ENCODE measurements around the gene SPINK1.
A peak's percentile ranks its signal among the peaks of the same experiment; 100 is the strongest.
"Not testable (repeated sequence)": the region's sequence is repeated elsewhere in the genome, so short reads cannot be mapped to it uniquely, and the experiment has no call there.

SPINK1 gene

DNA sequence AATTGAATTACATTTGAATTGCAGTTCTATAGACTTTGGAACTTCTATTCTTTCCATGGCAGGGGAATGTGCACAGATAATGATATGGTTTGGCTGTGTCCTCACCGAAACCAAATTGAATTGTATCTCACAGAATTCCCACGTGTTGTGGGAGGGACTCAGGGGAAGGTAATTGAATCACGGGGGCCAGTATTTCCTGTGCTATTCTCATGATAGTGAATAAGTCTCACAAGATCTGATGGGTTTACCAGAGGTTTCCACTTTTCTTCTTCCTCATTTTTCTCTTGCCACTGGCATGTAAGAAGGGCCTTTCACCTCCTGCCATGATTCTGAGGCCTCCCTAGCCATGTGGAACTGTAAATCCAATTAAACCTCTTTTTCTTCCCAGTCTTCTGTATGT is 28.3 kb downstream of the SPINK1 start:
- DNase-seq = not testable (repeated sequence)

DNA sequence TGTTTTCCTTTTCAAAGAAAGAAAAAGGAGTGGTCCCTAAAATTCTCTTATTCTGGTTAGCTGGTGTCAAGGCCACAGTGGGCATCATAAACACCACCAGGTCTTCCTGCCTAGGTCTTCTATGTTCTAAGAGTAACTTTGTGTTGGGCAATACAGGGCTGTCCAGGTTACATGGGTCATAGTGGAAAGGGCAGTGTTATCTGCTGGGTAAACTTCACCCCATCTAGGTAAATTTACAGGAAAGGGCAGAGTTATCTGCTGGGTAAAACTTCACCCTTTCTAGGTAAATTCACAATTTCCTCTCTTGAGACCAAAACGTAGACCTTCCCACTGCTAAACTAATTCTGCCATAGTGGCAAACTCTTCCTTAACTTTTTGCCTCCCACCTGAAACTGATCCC is 30.0 kb downstream of the SPINK1 start:
- DNase-seq = no peak

DNA sequence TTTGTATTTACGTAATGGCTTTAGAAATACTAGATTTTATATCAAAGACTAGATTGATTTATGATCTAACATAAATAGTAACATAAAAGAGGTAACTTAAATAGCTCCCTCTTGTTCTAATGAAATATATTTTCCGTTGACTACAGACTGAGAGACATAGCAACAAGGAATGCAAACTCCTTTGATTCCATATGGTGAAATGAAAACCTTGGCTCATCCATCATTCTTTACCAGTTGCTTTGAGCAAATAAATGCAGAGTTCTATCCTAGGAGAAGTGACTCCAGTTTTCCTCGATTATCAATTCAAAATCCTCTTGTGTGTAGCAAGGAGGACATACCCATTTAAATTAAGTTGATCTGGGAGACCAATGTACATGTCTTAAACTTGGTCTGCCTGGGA is 31.0 kb downstream of the SPINK1 start:
- DNase-seq = no peak

DNA sequence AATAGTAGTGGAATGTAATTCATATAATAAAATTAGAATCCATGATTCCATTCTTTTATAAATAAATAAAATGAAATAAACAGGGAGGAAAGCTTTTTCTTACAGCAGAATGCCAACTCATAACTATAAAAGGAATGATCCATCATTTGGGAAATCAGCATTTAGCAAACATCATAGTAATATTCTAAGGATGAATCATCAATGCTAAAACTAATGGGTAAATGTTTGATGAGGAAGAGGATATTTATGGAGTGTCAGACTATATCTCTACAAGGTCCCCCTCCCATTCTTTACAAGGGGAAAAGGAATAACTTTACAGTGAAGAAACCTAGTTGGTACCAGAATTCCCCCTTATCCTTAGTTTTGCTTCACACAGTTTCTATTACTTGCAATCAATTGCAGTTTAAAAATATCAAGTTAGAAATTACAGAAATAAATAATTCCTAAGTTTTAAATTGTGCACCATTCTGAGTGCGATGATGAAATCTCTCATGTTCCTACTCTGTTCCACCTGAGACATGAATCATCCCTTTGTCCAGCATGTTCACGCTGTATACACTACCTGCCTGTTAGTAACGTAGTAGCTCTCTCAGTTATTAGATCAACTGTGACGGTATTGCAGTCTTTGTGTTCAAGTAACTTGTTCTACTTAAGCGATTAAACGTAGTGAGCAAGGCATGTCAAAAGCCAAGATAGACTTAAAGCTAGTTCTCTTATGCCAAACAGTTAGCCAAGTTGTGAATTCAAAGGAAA is 34.7 kb downstream of the SPINK1 start:
- DNase-seq = no peak

DNA sequence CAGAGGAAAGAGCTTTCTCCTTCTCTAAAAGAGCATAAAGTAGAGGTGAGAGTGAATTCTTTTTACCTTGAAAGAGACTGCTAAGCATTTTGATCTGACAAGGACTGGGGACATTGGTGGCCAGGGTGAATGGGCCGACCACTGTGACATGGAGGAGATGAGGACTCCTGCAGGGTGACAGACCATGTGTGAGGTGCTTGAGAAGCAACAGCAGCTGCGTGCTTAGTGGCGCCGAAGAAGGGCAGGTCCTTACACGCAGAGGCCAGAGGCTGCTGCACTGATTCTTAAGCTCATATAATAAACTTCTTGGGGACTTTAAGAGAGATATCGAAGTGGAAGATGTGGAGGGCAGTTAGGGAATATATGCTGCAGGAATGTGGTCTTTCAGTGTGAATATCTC is 40.3 kb downstream of the SPINK1 start:
- no peak for DNase-seq

DNA sequence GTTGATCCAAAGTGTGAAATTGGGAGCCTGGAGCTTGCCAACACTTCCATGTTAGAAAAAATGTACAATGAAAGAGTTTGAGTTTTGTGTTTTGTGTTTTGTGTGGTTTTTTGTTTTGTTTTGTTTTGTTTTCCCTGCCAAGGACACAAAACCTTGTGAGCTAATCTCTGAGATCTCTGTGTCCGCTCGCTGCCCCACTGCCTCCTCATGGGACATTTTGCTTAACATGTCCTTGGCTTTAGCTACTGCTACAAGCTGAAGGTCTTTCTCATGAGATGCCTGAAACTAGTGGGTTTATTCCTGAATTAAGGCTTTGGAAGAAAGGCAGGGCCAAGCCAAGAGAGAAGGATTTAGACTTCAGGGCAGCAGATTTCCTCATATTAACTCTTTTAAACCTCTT is 41.7 kb downstream of the SPINK1 start:
- no peak for DNase-seq

DNA sequence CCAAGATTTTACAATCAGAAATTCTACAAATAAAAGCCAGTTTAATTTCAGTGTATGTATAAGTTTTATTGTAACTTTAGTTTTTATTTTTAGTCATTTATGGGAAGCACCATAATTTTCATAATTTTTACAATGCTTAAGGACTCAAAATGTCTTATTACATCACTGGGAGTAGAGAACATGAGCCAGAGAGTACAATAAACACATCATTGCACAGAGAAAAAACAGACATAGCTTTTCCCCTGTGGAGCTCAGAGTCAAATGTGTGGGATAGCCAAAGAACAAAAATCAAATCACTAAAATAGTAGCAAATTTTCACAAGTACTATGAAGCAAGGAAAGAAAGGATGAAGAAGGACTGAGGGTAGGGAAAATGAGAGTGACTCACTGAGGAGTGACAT is 43.4 kb downstream of the SPINK1 start:
- no peak for DNase-seq

DNA sequence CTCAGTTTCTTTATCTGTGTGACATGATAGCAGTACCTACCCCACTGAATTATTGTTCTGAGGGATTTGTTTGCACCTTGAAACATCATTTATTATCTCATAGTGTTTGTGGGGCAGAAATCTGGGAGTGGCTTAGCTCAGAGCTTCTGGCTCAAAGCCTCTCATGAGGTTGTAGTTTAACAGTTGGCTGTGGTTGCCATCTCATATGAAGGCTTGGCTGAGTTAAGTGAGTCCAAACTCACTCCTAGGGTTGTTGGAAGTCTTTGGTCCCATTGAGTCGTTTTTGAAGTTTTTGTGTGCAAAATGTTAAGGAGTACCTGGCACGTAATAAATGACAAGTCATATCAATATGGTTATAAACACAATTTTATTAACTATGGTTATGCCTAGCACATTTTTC is 45.3 kb downstream of the SPINK1 start:
- DNase-seq = no peak

DNA sequence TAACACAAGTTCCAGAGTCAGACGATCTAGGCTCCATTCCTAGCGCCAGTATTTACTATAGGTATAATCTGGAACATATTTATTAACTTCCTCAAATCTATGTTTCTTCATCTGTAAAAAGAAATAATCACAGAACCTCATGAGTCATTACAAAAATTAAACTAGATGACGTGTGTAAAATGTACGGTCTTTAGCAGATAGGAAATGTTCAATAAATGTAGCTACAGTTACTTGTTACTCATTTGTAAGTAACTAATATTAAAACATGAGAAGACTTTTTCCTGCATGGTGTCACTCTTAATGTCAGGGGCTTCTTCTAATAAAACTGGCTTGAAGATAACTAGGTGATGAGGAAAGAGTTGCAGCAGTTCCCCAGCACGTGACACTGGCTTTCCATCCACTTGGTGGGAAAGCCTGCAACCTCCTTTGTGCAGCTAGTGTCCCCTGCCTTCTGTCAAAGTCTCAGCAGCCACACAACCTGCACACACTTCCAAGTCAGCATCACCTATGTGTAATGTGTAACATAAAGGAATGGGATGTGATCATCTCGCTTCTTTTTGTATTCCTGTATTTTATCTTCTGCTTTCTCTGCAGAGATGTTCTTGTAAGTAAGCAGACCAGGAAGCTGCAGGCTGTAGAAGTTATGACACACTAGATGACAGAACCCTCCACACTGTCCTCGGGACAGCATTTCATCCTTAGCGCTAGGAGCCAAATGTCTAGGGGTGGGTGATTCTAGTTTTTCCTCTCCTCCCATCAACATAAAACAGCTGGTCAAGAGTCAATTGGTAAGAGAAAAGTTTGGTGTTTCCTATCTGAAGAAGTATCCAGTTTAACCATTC is 47.1 kb downstream of the SPINK1 start:
- no peak for DNase-seq

DNA sequence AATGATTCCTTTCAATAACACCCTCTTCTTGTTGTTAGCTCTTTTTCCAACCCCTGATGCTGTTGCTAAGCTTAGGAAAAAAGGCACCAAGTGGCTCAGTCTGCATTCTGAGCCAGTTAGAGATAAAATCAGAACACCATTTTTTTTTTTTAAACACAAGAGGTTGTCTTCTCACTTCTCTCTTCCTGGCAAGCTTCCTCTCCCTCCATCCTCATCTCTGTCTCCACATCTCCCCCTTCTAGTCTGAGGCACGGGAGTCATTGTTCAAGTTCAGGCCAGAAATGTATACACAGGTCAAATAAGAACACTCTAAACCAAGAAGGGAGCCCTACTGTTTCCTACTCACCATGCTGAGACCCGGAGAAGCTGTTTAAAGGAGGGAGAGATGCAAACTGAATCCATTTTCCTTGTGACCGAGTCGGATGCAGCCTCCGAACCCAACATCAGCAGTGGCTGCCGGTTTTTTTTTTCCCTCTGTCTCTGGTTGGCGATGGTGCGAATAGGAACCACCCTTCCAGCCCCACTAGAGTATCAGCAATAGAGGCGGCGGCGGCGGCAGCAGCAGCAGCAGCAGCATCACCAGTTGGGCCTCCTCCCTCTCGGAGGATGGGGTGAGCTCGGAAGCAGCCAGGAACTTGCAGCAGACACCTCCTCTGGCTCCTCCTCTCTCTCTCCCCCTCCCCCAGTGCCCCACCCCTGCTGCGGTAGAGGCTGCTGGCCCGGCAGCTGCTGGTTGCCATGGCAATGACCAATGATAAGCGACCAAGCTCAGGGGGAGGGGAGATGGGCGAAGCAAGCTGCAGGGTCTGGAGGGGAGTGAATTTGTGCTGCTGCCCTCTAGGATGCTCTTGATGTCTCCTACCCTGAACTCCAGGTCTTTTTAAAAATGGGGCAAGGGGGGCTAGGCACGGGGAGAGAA is 49.1 kb downstream of the SPINK1 start, which contains the start of gene JAKMIP2:
TSS of gene JAKMIP2 (minus strand) at position 619 of the 919 bp plus-strand sequence. CDS start 110,922 bp downstream, outside the sequence.
- peak; percentile 97 for DNase-seq

DNA sequence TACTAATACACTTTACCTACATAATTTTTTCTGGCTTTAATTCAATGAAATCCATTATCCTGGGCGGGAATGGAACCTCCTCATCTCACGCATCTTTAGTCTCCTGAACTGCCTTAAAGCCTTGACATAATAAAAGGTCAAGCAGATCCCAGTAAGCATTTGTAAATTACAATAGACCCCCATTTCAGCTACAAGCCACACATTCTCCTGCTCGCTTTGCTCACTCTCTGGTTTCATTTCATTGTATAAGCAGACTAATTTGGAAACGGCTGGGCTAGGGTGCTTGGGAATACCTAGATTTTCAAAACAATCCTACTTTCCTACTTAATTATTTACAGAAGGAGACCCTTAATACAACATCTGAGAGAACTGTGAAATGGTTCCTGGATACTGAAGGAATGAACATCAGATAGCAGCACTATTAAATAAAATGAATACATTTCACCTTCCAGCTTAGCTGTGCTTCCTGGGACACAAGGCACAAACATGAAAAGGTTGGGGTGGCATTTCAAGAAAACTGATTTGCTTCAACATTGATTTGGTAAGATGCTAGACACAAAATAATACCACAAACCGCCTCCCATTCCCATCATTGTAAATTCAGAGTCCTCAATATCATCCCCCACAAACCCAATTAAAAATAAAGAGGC is 50.4 kb downstream of the SPINK1 start:
- no peak for DNase-seq

DNA sequence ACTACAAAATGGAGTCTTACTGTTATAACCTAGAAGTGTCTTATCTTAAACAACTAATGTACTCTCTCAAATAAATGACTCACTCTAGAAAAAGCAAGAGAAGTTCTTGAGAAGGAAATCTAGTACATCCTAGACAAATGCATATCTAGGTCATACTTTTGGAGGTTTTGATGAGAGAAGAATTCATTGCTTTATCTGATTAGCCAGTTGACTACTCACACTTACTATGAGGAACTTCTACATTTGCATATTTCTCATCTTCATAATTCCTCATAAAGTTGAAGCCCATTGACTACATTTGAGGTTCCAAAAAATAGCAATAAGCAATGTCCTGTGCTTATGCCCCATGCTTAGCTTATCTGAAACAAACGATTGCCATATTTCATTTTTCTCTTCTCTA is 51.8 kb downstream of the SPINK1 start:
- no peak for DNase-seq

DNA sequence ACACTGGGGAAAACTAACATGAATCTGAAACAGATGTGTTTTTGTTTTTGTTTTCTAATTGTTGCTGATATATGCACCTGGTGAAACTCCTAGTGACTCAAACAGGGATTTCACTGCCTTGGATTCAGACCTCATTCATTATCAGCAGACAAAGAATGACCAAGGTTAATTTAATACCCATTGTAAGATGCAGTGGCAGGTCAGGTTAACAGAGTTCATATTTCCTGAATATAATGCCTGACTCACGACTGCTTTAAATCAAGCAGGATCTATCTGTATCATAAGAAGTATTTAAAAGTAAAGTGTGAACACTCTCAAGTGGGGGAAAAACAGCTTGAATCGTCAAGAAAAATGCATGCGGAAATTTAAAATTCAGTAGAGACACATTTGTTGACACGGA is 54.5 kb downstream of the SPINK1 start:
- DNase-seq = no peak
